ENCODE data around the gene PTX4.

DNA sequence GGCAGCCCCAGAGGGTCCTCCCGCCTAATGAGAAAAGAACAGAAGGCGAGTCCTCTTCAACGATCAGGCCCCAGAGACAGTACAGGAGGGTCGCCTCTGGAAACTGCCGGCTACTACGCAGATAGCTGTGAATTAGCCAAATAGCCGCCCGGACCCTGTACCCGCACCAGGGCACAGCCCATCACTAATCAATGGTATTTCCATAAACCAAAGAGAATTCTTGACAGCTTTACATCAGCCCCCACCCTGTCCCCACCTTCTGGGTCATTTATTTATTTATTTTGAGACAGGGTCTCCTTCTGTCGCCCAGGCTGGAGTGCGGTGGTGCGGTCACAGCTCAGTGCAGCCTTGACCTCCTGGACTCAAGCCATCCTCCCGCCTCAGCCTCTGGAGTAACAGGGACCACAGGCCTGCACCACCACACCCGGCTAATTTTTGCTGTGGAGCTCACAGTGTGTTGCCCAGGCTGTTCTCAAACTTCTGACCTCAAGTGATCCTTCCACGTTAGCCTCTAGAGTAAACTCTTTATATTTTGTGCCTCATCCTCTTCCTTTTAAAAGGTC lies 13.1 kb downstream of the PTX4 start:
- TF ChIP-seq, protein P1, sequence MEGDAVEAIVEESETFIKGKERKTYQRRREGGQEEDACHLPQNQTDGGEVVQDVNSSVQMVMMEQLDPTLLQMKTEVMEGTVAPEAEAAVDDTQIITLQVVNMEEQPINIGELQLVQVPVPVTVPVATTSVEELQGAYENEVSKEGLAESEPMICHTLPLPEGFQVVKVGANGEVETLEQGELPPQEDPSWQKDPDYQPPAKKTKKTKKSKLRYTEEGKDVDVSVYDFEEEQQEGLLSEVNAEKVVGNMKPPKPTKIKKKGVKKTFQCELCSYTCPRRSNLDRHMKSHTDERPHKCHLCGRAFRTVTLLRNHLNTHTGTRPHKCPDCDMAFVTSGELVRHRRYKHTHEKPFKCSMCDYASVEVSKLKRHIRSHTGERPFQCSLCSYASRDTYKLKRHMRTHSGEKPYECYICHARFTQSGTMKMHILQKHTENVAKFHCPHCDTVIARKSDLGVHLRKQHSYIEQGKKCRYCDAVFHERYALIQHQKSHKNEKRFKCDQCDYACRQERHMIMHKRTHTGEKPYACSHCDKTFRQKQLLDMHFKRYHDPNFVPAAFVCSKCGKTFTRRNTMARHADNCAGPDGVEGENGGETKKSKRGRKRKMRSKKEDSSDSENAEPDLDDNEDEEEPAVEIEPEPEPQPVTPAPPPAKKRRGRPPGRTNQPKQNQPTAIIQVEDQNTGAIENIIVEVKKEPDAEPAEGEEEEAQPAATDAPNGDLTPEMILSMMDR (IDR thresholded peaks at IDR 0.05): no peak
- no peak for TF ChIP-seq POLR2A (IDR thresholded peaks at IDR 0.05)

Measured in esophagus squamous epithelium (tissue), 4 donors.